Skin epidermis (tissue), 12 donors: ENCODE measurements around the gene HOXC10.

ENCODE experiments used
- H3K27ac ChIP-seq, 21 experiments: fragments of 200-600 bp; sonication (generic) in 11 of 21; one replicate each; pipeline ENCODE4 v1.5.0; 2020; ENCODE audit warnings: mild to moderate bottlenecking in 3 of 21, inconsistent platforms in 2 of 21, moderate library complexity in 2 of 21
- H3K4me3 ChIP-seq, 7 experiments: fragments of 200-600 bp; sonication (generic) in 2 of 7; one replicate each; pipeline ENCODE4 v1.5.0; 2020; ENCODE audit warnings: inconsistent platforms in 2 of 7, mild to moderate bottlenecking in 2 of 7, moderate library complexity in 1 of 7

HOXC10 gene

GRCh38 chr12:54006559-54007220 lies 21.7 kb downstream of the HOXC10 start:
- peak overlapping the region in 8 of 21 experiments; percentile 26 to 99 (median 60) for H3K27ac ChIP-seq
- peak overlapping the region in 6 of 7 experiments; percentile 4 to 23 (median 14) for H3K4me3 ChIP-seq

- no peak overlapping the region for H3K4me3 ChIP-seq
- peak overlapping the region in 4 of 21 experiments; percentile 68 to 98 (median 92) for H3K27ac ChIP-seq
These were observed 22.8 kb downstream of the HOXC10 start for GRCh38 chr12:54007538-54008259.

GRCh38 chr12:54008260-54008552 lies 23.3 kb downstream of the HOXC10 start:
- peak overlapping the region in 5 of 21 experiments; percentile 68 to 98 (median 86) for H3K27ac ChIP-seq
- H3K4me3 ChIP-seq = no peak overlapping the region

GRCh38 chr12:54009171-54010052 lies 24.5 kb downstream of the HOXC10 start:
- H3K27ac ChIP-seq = peak overlapping the region in 11 of 21 experiments; percentile 37 to 98 (median 70)
- peak overlapping the region; percentile 20 to 41 (median 32) for H3K4me3 ChIP-seq

- peak overlapping the region in 10 of 21 experiments; percentile 37 to 98 (median 76) for H3K27ac ChIP-seq
- H3K4me3 ChIP-seq = peak overlapping the region in 3 of 7 experiments; percentile 32 to 41 (median 35)
These were observed 25.4 kb downstream of the HOXC10 start for GRCh38 chr12:54010053-54010971.

- H3K4me3 ChIP-seq = peak overlapping the region in 2 of 7 experiments; percentile 5 to 15
- peak overlapping the region in 6 of 21 experiments; percentile 65 to 98 (median 85) for H3K27ac ChIP-seq
These were observed 26.2 kb downstream of the HOXC10 start for GRCh38 chr12:54010972-54011664.

- Histone ChIP-seq H3K27ac (peak overlapping the region in 5 of 21 experiments; percentile 65 to 98 (median 84)), H3K4me3 (no peak overlapping the region)
These were observed 27.0 kb downstream of the HOXC10 start for GRCh38 chr12:54011665-54012532.

- H3K27ac ChIP-seq = peak overlapping the region in 7 of 21 experiments; percentile 12 to 98 (median 61)
- no peak overlapping the region for H3K4me3 ChIP-seq
These were observed 27.9 kb downstream of the HOXC10 start for GRCh38 chr12:54012631-54013409.

- Histone ChIP-seq H3K27ac (peak overlapping the region in 9 of 21 experiments; percentile 29 to 98 (median 61)), H3K4me3 (no peak overlapping the region)
These were observed 29.6 kb downstream of the HOXC10 start for GRCh38 chr12:54014377-54015017.

- H3K4me3 ChIP-seq = no peak overlapping the region
- peak overlapping the region in 4 of 21 experiments; percentile 92 to 98 (median 98) for H3K27ac ChIP-seq
These were observed 30.3 kb downstream of the HOXC10 start for GRCh38 chr12:54015018-54015931.

- peak overlapping the region in 12 of 21 experiments; percentile 57 to 98 (median 92) for H3K27ac ChIP-seq
- H3K4me3 ChIP-seq = peak overlapping the region in 6 of 7 experiments; percentile 37 to 61 (median 50)
These were observed 31.1 kb downstream of the HOXC10 start for GRCh38 chr12:54016051-54016450.

GRCh38 chr12:54016478-54016964 lies 31.6 kb downstream of the HOXC10 start:
- peak overlapping the region in 6 of 7 experiments; percentile 37 to 61 (median 50) for H3K4me3 ChIP-seq
- peak overlapping the region in 15 of 21 experiments; percentile 36 to 98 (median 91) for H3K27ac ChIP-seq

GRCh38 chr12:54017027-54017788 lies 32.3 kb downstream of the HOXC10 start:
- peak overlapping the region in 19 of 21 experiments; percentile 36 to 98 (median 87) for H3K27ac ChIP-seq
- peak overlapping the region; percentile 35 to 61 (median 45) for H3K4me3 ChIP-seq

GRCh38 chr12:54017878-54018467 lies 33.0 kb downstream of the HOXC10 start:
- Histone ChIP-seq H3K27ac (peak overlapping the region in 20 of 21 experiments; percentile 36 to 98 (median 86)), H3K4me3 (peak overlapping the region; percentile 35 to 61 (median 45))
